Pulmonary artery endothelial cell (primary cell): Measurements from ENCODE around the gene SGCA. TPM values are rescaled to one million over a fixed set of nuclear protein-coding genes. Genes with fewer than 3 reads are reported as not detected.
A peak's percentile ranks its signal among the peaks of the same experiment; 100 is the strongest.

Experiments used
- DNase-seq: peaks from one replicate; pipeline ENCODE4 v3.0.0-alpha.2; 2011; ENCODE audit warnings: low read depth, low spot score
- total RNA-seq: library from RNA; depleted of rRNA; stranded (reverse); fragments of >200 nt; gene quantifications from 2 replicates; pipeline ENCODE4 v1.2.3, GENCODE V29; 2014

SGCA gene
- total RNA-seq, 1 donor from 2014 or later = not detected

- no peak for DNase-seq
These were observed 16.8 kb upstream of the SGCA start for GRCh38 chr17:50149091-50149416.

GRCh38 chr17:50149417-50150353 is 16.1 kb upstream of the SGCA start:
- DNase-seq = no peak

- DNase-seq = no peak
These were observed 15.3 kb upstream of the SGCA start, which contains the start of gene PPP1R9B for GRCh38 chr17:50150354-50151040. PPP1R9B (minus strand) TSS chr17:50150677; CDS start chr17:50150513, 164 bp downstream.

GRCh38 chr17:50151041-50151936 is 14.5 kb upstream of the SGCA start:
- DNase-seq = peak; percentile 63

GRCh38 chr17:50151937-50152547 is 13.8 kb upstream of the SGCA start:
- peak; percentile 72 for DNase-seq

- DNase-seq = no peak
These were observed 13.1 kb upstream of the SGCA start for GRCh38 chr17:50152736-50153135.

- DNase-seq = no peak
These were observed 11.9 kb upstream of the SGCA start for GRCh38 chr17:50153650-50154575.

- DNase-seq = no peak
These were observed 11.2 kb upstream of the SGCA start for GRCh38 chr17:50154604-50155003.

- no peak for DNase-seq
These were observed 10.5 kb upstream of the SGCA start for GRCh38 chr17:50155115-50155819.

- DNase-seq = no peak
These were observed 7.9 kb upstream of the SGCA start for GRCh38 chr17:50157891-50158290.

GRCh38 chr17:50161023-50161910 is 4.5 kb upstream of the SGCA start:
- peak; percentile 63 for DNase-seq

- DNase-seq = no peak
These were observed 3.9 kb upstream of the SGCA start for GRCh38 chr17:50161911-50162288.

GRCh38 chr17:50162466-50163254 is 3.1 kb upstream of the SGCA start:
- DNase-seq = no peak

GRCh38 chr17:50163843-50164696 is 1.7 kb upstream of the SGCA start:
- DNase-seq = no peak

- DNase-seq = no peak
These were observed 1.2 kb upstream of the SGCA start for GRCh38 chr17:50164697-50164988.

GRCh38 chr17:50165066-50165465 is 739 bp upstream of the SGCA start:
- DNase-seq = no peak

- no peak for DNase-seq
These were observed 339 bp upstream of the SGCA start for GRCh38 chr17:50165466-50165865.
